Measurements from ENCODE around the gene SLC34A3.

- TF ChIP-seq, protein P1, sequence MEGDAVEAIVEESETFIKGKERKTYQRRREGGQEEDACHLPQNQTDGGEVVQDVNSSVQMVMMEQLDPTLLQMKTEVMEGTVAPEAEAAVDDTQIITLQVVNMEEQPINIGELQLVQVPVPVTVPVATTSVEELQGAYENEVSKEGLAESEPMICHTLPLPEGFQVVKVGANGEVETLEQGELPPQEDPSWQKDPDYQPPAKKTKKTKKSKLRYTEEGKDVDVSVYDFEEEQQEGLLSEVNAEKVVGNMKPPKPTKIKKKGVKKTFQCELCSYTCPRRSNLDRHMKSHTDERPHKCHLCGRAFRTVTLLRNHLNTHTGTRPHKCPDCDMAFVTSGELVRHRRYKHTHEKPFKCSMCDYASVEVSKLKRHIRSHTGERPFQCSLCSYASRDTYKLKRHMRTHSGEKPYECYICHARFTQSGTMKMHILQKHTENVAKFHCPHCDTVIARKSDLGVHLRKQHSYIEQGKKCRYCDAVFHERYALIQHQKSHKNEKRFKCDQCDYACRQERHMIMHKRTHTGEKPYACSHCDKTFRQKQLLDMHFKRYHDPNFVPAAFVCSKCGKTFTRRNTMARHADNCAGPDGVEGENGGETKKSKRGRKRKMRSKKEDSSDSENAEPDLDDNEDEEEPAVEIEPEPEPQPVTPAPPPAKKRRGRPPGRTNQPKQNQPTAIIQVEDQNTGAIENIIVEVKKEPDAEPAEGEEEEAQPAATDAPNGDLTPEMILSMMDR (IDR thresholded peaks at IDR 0.05): no peak
- TF ChIP-seq POLR2A (IDR thresholded peaks at IDR 0.05): no peak
Observed at GRCh38 chr9:137184881-137185660, 45.6 kb upstream of the SLC34A3 start.

All from thyroid gland (tissue), 4 donors.